ENCODE data around the gene COBLL1. TPM values are rescaled to one million over a fixed set of nuclear protein-coding genes. Genes with fewer than 3 reads are reported as not detected.

The COBLL1 gene
- total RNA-seq, 1 donor from 2014 or later: 18.6 TPM

- no peak overlapping the region for H3K27ac Mint-ChIP-seq (ENCODE audit: unreplicated experiment)
- no peak overlapping the region for H3K27ac ChIP-seq (ENCODE audit: low read depth, low read length)
- H3K9ac ChIP-seq (ENCODE audit: low read length): no peak overlapping the region
- no peak overlapping the region for H3K4me3 Mint-ChIP-seq (ENCODE audit: unreplicated experiment)
- no peaks in the 10 kb centered on the region for H3K27me3 ChIP-seq (ENCODE audit: insufficient read depth, low read length)
- no peak for FAIRE-seq
- H4K20me1 ChIP-seq (ENCODE audit: insufficient read depth, low read length): no peaks in the 10 kb centered on the region
- no peaks in the 10 kb centered on the region for H3K9me3 ChIP-seq (ENCODE audit: insufficient read depth, low read depth, low read length)
- no peak for DNase-seq (ENCODE audit: low read depth)
- H3K4me2 ChIP-seq (ENCODE audit: low read length): peak overlapping the region; percentile 25
- H3K4me1 ChIP-seq (ENCODE audit: insufficient read depth, low read length): no peaks in the 10 kb centered on the region
- no peak overlapping the region for H3K4me3 ChIP-seq (ENCODE audit: insufficient read depth, low read depth, low read length)
- H2AFZ ChIP-seq (ENCODE audit: low read depth, low read length): no peak overlapping the region
- TF ChIP-seq, protein P1, sequence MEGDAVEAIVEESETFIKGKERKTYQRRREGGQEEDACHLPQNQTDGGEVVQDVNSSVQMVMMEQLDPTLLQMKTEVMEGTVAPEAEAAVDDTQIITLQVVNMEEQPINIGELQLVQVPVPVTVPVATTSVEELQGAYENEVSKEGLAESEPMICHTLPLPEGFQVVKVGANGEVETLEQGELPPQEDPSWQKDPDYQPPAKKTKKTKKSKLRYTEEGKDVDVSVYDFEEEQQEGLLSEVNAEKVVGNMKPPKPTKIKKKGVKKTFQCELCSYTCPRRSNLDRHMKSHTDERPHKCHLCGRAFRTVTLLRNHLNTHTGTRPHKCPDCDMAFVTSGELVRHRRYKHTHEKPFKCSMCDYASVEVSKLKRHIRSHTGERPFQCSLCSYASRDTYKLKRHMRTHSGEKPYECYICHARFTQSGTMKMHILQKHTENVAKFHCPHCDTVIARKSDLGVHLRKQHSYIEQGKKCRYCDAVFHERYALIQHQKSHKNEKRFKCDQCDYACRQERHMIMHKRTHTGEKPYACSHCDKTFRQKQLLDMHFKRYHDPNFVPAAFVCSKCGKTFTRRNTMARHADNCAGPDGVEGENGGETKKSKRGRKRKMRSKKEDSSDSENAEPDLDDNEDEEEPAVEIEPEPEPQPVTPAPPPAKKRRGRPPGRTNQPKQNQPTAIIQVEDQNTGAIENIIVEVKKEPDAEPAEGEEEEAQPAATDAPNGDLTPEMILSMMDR (IDR thresholded peaks at IDR 0.05; ENCODE audit: insufficient read depth, low read depth, low read length): no peak
- no peak for TF ChIP-seq EZH2 (IDR thresholded peaks at IDR 0.05; ENCODE audit: insufficient read depth, low read length)
- no peaks in the 10 kb centered on the region for H3K9me3 Mint-ChIP-seq (ENCODE audit: unreplicated experiment)
- no peaks in the 10 kb centered on the region for H3K27me3 Mint-ChIP-seq (ENCODE audit: low read depth, unreplicated experiment)
- H3K4me1 Mint-ChIP-seq (ENCODE audit: low read depth, unreplicated experiment): peaks cover 15% of the 10 kb centered on the region
- H3K36me3 Mint-ChIP-seq (ENCODE audit: low read depth, unreplicated experiment): no peaks in the 10 kb centered on the region
- peaks cover 2% of the 10 kb centered on the region for H3K79me2 ChIP-seq (ENCODE audit: insufficient read depth, low read length)
- no peaks in the 10 kb centered on the region for H3K36me3 ChIP-seq (ENCODE audit: insufficient read depth, low read length)
These were observed 47.6 kb downstream of the COBLL1 start for GRCh38 chr2:164794016-164794415.

- H3K27ac ChIP-seq (ENCODE audit: low read depth, low read length): no peak overlapping the region
- TF ChIP-seq EZH2 (IDR thresholded peaks at IDR 0.05; ENCODE audit: insufficient read depth, low read length): no peak
- TF ChIP-seq, protein P1 (IDR thresholded peaks at IDR 0.05; ENCODE audit: insufficient read depth, low read depth, low read length): no peak
- H2AFZ ChIP-seq (ENCODE audit: low read depth, low read length): no peak overlapping the region
- H3K9me3 ChIP-seq (ENCODE audit: insufficient read depth, low read depth, low read length): no peaks in the 10 kb centered on the region
- no peak overlapping the region for H3K4me2 ChIP-seq (ENCODE audit: low read length)
- H3K36me3 ChIP-seq (ENCODE audit: insufficient read depth, low read length): no peaks in the 10 kb centered on the region
- DNase-seq (ENCODE audit: low read depth) (no peak), FAIRE-seq (peak; percentile 13)
- Mint-ChIP-seq H3K4me1 (ENCODE audit: low read depth, unreplicated experiment) (peaks cover 15% of the 10 kb centered on the region), H3K27me3 (ENCODE audit: low read depth, unreplicated experiment) (no peaks in the 10 kb centered on the region), H3K36me3 (ENCODE audit: low read depth, unreplicated experiment) (no peaks in the 10 kb centered on the region), H3K9me3 (ENCODE audit: unreplicated experiment) (no peaks in the 10 kb centered on the region), H3K4me3 (ENCODE audit: unreplicated experiment) (no peak overlapping the region), H3K27ac (ENCODE audit: unreplicated experiment) (no peak overlapping the region)
- H3K4me1 ChIP-seq (ENCODE audit: insufficient read depth, low read length): no peaks in the 10 kb centered on the region
- no peak overlapping the region for H3K9ac ChIP-seq (ENCODE audit: low read length)
- H3K79me2 ChIP-seq (ENCODE audit: insufficient read depth, low read length): peaks cover 2% of the 10 kb centered on the region
- no peaks in the 10 kb centered on the region for H4K20me1 ChIP-seq (ENCODE audit: insufficient read depth, low read length)
- H3K27me3 ChIP-seq (ENCODE audit: insufficient read depth, low read length): no peaks in the 10 kb centered on the region
- H3K4me3 ChIP-seq (ENCODE audit: insufficient read depth, low read depth, low read length): no peak overlapping the region
These were observed 48.1 kb downstream of the COBLL1 start for GRCh38 chr2:164793529-164793928.

- no peak overlapping the region for H3K4me3 Mint-ChIP-seq (ENCODE audit: unreplicated experiment)
- peak; percentile 33 for DNase-seq (ENCODE audit: low read depth)
These were observed 49.1 kb downstream of the COBLL1 start for GRCh38 chr2:164792316-164793170.

More at GRCh38 chr2:164792316-164793170, 49.1 kb downstream of the COBLL1 start:
- H3K79me2 ChIP-seq (ENCODE audit: insufficient read depth, low read length): peaks cover 2% of the 10 kb centered on the region
- no peaks in the 10 kb centered on the region for H3K9me3 ChIP-seq (ENCODE audit: insufficient read depth, low read depth, low read length)
- Mint-ChIP-seq H3K9me3 (ENCODE audit: unreplicated experiment) (no peaks in the 10 kb centered on the region), H3K4me1 (ENCODE audit: low read depth, unreplicated experiment) (peaks cover 15% of the 10 kb centered on the region), H3K36me3 (ENCODE audit: low read depth, unreplicated experiment) (no peaks in the 10 kb centered on the region), H3K27ac (ENCODE audit: unreplicated experiment) (peak overlapping the region; percentile 2), H3K27me3 (ENCODE audit: low read depth, unreplicated experiment) (no peaks in the 10 kb centered on the region)
- FAIRE-seq: no peak
- H3K4me2 ChIP-seq (ENCODE audit: low read length): no peak overlapping the region
- H4K20me1 ChIP-seq (ENCODE audit: insufficient read depth, low read length): no peaks in the 10 kb centered on the region
- no peaks in the 10 kb centered on the region for H3K27me3 ChIP-seq (ENCODE audit: insufficient read depth, low read length)
- H3K27ac ChIP-seq (ENCODE audit: low read depth, low read length): no peak overlapping the region
- no peak overlapping the region for H3K9ac ChIP-seq (ENCODE audit: low read length)
- no peak overlapping the region for H2AFZ ChIP-seq (ENCODE audit: low read depth, low read length)
- H3K4me3 ChIP-seq (ENCODE audit: insufficient read depth, low read depth, low read length): no peak overlapping the region
- TF ChIP-seq, protein P1 (IDR thresholded peaks at IDR 0.05; ENCODE audit: insufficient read depth, low read depth, low read length): no peak
- H3K36me3 ChIP-seq (ENCODE audit: insufficient read depth, low read length): no peaks in the 10 kb centered on the region
- H3K4me1 ChIP-seq (ENCODE audit: insufficient read depth, low read length): no peaks in the 10 kb centered on the region
